ENCODE results near the gene SSBP3. TPM values are rescaled to one million over a fixed set of nuclear protein-coding genes. Genes with fewer than 3 reads are reported as not detected.
"Not testable (repeated sequence)": the region's sequence is repeated elsewhere in the genome, so short reads cannot be mapped to it uniquely, and the experiment has no call there.

SSBP3 gene
- total RNA-seq, 2 experiments from 2014 or later: 62.2 to 63.2 TPM

DNA sequence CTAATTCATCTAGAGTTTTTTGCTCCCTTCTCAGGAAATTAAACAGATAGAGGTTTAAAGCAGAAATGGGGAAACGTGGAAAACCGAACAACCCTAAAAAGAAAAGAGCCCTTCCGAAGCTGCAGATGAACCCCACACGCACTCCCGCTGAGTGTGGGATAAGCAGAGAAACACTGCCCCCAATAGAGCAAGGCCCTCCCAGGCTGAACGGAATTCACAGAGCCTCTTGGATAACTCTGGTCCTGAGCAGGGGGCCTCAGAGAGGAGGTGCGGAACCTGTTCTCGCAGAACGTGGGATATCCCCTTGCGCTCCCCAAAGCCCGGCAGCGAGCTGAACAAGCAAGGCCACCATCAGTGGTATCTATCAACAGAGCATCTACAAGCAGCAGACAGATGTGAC lies 44.9 kb downstream of the SSBP3 start:
- POLR2A ChIA-PET: no interaction called here
- CTCF ChIA-PET: no interaction called here

DNA sequence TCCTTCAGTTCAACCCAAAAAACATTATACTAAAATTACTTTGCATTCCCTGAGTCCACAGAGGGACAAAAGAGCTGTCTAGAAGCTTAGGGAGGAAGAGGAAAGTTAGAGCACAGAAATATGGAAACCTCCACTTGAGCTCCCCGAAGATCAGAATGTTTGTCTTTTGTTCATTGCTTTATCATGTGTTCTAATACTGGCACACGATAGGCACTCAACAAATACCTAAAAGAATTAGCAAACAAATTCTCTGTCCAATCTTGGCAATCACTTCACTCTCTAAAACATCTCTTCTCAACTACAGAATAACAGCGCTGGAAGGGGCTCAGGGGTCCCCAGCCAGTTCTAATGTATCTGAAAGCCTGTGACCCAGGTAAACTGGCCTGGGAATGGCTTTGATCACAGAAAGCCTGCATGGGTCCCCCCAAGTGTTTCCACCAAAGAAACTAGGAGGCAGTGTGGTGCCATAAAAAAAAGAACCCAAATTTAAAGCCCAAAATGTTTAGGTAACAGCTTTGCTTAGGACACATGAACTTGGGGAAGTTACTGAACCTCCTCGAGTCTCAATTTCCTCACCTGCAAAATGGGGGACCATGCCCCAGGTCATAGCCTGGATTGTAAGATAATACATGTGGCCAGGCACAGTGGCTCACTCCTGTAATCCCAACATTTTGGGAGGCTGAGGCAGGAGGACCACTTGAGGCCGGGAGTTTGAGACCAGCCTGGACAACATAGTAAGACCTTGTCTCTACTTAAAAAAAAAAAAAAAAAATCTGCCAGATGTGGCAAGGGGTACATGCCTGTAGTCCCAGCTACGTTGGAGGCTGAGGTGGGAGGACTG lies 45.8 kb downstream of the SSBP3 start:
- ChIA-PET CTCF (interaction anchor here (2.1 kb wide), 1 partner anchor 129 kb away, joined by 11 read pairs; no protein-coding TSS in a partner anchor), POLR2A (no interaction called here)

DNA sequence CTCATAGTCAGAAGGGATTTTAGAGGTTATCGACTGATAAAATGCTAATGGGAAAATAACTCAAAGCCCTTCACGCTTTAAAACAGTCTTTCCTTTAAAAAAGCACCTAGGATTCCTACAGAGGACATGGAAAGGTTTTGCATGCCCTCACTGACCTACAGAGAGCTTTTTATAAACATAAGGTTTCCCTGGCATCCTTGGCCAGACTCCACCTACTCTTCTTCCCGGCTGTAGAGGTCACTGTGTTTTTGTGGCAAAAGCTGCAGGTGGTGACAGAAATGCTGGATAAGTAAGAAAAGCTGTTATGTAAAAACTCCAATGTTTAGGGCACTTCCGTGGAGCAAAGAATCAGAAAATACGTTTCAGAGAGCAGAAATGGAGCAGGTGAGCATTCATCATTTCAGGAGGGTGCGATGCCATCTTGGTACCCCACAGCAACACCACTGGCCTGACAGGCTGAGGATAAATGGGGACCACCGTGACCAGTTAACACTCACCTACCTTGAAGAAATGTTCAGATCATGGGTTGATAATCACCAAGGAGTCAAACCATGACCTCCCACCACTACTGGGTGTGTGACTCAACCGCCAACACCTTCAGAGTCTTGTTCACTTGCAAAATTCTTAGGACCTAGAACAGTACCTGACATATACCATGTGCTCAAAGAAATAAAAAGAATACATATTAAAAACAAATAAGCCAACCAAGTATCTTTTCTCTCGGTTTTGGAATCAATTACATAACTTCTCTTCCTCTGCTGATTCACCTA lies 46.6 kb downstream of the SSBP3 start:
- POLR2A ChIA-PET: no interaction called here
- CTCF ChIA-PET: interaction anchor here (2.1 kb wide), 1 partner anchor 130 kb away, joined by 11 read pairs; no protein-coding TSS in a partner anchor

DNA sequence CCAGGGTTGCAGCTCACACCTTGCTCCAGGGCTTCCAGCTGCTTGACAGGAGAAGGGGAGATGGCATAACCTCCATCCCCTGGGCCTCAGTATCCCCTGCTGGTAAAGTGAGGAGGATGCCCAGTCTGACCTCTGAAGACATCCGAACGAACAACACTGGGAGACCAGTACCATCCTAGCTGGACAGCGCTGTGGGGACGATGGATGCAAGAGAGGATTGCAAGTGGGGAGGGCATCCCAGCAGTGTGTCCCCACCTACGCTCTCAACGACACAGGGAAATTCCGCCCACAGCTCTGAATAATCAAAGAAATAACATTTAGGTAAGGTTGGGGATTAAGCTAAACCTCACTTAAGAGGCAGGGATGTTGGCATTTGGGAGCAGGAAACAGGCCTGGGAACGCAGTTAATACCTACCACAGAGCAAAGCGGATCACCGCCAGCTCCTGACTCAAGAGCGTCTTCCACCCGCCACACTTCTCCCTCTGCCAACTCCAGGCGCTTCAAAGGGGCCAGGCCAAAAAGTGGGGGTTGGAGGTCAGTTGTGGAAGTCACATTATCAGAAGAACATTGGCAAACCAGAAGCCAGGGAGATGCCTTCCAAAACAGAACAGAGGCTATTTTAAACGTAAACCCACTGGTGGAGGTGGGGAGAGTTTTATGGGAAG lies 47.6 kb downstream of the SSBP3 start:
- ChIA-PET CTCF (interaction anchor here (2.1 kb wide), 1 partner anchor 131 kb away, joined by 11 read pairs; no protein-coding TSS in a partner anchor), POLR2A (no interaction called here)

DNA sequence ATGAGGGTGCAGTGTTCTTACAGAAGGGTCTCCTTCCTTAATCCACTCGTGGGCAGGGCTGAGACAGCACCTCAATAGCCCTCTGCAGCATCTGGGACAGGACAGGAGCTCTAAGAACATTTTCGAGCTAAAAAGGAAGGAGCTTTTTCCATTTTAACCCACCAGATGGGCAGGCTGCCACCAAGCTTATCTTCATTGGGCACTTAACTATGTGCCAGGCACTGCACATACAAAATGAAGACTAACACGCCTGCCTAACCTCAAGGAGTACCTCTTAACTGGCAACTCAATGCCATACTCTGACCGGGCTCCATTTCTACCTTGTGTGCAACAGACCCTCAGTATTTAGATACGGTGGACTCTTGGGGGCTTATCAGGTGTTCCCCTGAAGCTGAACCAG lies 48.2 kb downstream of the SSBP3 start:
- ChIA-PET POLR2A (no interaction called here), CTCF (no interaction called here)

DNA sequence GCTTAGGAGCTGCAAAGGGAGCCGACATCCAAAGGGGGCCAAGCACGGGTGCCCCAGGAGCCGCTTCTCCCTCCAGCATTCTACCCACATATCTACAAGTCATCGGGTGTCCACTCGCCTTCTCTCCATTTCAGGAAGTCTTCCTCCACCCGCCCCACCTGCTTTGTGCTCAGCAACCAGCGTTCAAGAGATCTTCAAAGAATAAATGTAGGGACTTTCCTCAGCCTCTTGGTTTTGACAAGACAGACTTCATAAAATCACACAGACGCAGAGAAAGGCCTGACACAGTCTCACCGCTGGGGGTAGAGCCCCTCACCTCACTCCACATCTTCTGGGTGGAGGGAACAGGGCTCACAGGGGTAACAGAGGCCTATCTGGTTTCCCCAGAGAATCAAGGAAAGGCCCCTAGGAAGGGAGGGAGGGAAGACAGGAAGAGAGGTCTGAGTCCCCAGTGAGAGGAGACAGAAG lies 49.5 kb downstream of the SSBP3 start:
- ChIA-PET CTCF (interaction anchor here (0.7 kb wide), 1 partner anchor 21 kb away, joined by 4 read pairs; no protein-coding TSS in a partner anchor), POLR2A (no interaction called here)

DNA sequence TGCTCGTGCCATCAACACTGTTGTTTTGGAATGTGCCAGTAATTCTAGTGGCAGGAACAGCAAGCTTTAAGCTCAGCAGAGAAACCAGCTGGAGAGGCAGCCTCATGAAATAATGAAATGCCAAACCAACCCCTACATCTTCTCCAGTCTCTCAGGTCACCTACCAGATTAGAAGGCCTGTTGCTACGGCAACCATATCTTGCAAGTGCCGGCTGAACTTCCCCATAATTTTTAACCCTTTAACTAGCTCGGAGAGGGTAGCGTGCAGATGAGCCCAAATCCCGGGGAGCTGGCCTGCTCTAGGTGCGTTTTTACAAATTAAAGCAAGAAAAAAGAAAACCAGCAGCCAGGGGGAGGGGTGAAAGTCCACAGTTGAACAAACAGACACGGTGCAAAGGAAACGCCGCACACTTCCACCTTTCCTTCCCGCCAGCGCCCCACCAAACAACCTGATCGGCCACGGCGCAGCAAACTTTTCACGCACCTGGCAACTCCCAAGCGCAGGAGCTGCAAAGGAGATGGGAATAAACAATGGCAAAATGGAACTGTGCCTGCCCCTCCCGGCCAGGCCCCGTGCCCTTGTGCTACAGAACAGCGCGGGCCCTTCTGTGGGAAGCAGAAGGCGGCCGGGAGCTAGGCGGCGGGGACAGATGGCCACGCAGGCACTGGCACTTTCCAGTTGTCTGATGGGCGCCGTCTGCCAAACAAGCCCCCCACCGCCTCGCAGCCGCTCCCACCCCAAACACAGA lies 50.1 kb downstream of the SSBP3 start:
- ChIA-PET CTCF (no interaction called here), POLR2A (no interaction called here)

DNA sequence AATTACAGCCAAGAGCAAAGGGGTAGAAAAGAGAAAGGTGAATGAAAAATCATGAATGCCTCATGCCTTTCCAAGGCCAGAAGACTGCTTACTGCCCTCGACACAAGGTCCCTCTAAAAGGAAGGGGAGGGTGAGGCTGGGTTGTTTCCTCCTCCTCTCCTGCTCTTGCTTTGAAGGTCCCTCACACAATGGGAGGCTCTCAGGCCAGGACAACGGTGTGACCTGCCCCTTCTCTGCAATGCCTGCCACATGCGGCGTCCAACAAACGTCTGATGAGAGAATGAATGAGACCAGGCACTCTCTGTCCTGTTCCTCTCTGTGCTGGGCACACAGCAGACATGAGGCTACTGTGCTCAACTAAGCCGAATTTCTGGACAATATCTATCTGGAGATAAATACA lies 51.3 kb downstream of the SSBP3 start:
- POLR2A ChIA-PET: no interaction called here
- CTCF ChIA-PET: no interaction called here

DNA sequence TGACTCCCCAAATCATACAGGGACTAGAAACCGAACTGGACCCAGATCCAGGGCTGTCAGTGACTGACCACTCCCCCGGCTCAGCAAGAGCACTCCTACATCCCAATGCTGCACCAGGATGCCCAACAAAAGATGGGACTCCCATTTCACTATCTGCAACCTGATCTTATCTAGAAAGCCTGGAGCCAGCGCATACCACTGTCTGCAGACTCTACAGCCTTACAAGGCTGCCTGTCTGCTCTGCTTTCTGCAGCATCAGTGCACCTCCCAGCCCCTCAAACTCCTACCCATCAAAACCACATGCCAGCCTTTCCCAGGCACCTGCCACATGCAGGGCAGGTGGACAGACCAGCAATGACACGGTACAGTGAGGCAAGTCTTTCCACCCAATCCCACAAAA lies 52.2 kb downstream of the SSBP3 start:
- POLR2A ChIA-PET: no interaction called here
- CTCF ChIA-PET: no interaction called here

DNA sequence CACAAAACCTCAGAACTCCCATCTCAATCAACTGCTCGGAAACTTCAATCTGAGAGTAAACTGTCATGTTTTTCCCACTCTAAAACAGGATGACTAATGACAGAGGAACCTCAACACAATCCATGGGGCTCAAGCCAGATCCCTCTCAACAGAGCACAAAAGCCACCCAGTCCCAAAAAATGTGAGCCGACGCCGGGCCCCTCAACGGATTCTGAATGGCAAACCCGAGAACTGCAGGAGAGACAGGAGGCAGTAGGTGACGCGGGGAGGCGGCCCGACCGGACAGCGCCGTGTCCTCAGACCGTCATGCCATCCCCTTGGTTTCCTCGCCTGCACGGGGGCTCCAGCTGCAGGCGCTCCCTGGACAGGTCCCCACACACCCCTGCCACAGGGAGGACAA lies 53.4 kb downstream of the SSBP3 start:
- CTCF ChIA-PET: no interaction called here

DNA sequence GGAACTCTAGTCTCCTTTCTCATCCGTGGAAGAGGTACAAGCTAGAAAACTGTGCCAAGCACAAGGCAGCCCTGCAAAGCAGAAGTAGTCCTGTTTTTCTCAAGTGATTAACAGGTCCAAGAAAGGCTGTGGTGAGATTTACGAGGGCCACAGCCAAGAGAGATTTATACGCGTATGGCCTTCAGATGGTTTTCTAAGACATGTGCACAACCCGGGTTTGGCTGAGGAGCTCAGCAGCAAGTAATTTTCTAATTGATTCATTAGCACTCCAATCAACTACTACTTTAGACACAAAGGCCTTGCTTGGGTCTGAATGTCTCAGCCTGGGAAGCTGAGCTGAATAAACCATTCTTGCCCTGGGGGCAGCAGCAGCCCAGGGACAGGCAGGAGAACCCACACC lies 55.8 kb downstream of the SSBP3 start:
- POLR2A ChIA-PET: no interaction called here
- CTCF ChIA-PET: interaction anchor here (0.6 kb wide), 1 partner anchor 9 kb away, joined by 3 read pairs; no protein-coding TSS in a partner anchor

More for the DNA sequence above, 53.4 kb downstream of the SSBP3 start:
- POLR2A ChIA-PET: no interaction called here

DNA sequence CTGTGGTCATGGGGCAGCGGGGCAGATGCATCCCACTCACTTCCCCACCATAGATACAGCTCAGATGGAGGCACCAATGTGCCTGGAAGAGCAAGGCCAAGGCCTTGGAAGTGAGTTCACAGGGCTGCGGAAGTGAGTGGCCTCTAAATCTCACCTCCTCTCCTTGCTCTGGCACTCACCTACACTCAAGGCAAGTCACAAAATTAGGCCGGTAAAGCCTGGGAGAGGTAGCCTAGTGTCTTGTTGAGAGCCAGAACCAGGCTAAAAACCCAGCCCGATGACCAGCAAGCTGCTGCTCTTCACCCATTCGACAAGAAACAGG lies 57.5 kb downstream of the SSBP3 start:
- ChIA-PET CTCF (no interaction called here), POLR2A (no interaction called here)

DNA sequence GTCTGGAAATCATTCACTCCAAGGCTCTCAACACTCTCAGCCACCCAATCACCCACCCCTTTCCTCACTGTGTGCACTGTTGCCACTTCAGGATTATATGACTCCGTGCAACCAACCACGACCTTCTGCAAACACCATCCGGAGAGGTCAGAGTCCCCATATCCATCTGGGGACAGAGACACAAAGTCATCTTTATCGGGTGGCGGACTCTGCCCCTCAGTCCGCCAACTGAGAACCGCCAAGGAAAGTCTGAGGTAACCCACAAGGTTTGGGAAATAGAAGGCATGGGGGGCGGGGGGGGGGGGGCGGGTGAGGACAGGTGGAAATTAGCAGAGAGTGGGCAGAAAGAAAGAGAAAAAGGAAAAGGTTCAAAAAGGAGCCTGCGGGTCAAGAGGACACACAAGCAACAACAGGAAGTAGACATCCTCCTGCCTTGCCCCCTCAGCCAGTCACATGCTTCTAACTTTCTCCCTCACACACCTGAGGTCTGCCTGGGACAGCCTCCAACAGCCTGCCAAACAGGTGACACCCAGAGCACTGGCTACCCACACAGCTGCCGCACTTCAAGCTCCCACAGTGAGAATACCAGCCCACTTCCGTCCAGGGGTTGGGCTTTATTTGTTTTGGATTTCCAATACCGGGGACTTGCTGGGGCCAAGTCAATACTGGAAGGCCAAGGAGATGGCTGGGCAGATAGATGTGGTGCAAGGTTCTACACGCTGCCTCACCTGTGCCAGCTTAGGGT lies 58.1 kb downstream of the SSBP3 start:
- CTCF ChIA-PET: no interaction called here

DNA sequence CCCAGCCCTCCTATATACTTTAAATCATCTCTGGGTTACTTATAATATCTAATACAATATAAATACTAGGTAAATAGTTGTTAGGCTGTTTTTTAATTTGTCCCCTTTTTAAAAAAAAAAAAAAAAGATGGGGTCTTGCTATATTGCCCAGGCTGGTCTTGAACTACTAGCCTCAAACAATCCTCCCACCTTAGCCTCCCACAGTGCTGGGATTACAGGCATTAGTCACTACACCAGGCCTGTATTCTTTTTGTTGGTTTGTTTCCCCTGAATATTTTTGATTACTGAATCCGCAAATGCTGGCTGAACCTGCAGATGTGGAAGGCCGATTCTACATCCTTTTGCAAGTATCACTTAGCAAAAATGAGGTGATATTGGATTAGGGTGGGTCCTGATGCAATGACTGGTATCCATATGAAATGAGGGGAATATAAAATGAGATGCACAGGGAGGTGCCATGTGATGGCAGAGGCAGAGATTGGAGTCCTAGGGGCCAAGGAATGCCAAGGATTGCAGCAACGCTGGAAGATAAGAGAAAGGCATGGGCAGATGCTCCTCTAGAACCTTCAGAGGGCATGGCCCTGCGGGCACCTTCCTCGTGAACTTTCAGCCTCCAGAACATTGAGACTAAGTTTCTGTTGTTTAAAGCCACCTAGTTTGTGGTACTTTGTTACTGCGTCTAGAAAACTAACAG lies 58.8 kb downstream of the SSBP3 start:
- CTCF ChIA-PET: no interaction called here
- POLR2A ChIA-PET: no interaction called here

More for the DNA sequence above, 58.1 kb downstream of the SSBP3 start:
- POLR2A ChIA-PET: no interaction called here

DNA sequence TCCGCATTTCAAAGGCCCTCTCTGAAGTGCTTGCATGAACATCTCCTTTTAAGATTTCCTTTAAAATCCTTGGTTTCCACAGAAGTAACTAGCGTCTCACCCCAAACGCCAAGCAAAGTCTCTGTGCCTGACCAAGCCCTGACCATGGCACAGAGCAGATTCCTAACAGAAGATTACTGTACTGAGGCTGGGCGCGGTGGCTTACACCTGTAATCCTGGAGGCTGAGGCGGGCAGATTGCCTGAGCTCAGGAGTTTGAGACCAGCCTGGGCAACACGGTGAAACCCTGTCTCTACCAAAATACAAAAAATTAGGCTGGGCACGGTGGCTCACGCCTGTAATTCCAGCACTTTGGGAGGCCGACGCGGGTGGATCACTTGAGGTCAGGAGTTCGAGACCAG lies 60.6 kb downstream of the SSBP3 start:
- CTCF ChIA-PET, POLR2A ChIA-PET: not testable (repeated sequence)

DNA sequence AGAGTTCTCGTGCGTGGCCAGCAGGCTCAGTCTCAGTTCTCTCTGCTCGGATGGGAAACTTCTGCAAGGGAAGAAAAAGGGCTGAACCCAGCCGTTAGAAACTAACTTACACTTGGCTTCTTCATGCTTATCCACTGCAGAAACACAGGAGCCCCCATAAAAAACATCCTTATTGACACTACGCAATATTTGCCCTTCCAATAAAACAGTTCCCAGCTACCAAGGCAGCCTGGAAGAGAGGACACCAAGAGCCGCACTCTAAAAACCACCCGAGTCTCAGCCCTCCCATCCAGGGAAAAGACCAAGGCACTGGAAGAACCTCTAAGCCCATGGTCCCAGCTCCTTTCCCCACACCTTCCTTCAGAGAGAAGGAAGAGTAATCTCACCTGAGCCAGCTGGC lies 61.1 kb downstream of the SSBP3 start:
- ChIA-PET POLR2A (no interaction called here), CTCF (no interaction called here)

DNA sequence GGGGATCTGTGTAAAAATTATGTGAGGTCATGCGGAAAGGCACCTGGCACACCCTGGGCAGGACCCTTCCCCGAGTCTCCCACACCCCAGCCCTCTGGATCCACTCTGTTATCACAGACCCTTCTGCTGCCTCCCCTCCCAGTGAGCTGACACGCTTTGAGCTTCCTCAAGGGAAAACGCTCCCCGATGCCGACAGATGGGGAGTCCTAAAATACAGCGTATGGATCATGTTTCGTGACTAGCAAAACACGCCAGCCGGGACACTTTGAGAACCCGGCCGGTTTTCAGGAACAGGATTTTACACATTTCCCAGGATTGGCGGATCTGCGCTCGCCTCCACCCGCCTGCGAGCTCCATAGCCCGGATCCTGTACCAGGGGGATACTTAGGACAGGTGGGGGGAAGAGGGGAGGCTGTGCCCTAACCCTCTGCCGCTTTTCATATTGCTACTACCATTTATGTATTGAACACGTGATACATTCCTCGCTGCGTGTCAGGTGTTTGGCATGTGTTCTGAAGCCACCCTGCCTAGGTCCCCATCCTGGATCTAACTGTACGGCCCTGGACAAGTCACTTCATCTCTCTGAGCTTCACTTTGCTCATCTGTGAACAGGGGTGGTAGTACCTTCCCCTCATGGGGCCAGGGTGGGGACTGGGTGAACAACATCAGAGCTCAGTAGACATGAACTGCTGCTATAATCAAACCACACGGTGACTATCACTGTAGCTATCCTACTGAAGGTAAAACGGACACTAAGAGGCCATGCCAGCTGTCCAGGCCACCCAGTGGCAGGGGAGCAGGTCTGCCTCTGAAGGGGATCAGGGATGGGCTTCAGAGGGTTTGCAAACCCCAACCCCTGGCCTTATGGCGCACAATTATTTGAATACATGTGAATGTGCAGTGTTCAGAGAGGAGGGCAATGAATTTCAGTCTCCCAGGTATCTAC lies 63.2 kb downstream of the SSBP3 start:
- CTCF ChIA-PET: interaction anchor here (1.6 kb wide), 1 partner anchor 9 kb away, joined by 5 read pairs; no protein-coding TSS in a partner anchor
- POLR2A ChIA-PET: no interaction called here
